Kidney (tissue), 14 donors: ENCODE measurements around the gene COMTD1. TPM values are rescaled to one million over a fixed set of nuclear protein-coding genes. Genes with fewer than 3 reads are reported as not detected.

Experiments used
- DNase-seq, 5 donors: peaks; one replicate each; pipeline ENCODE4 v3.0.0-alpha.2; 2013 to 2020
- FAIRE-seq: peaks from 2 replicates; lab custom pipeline; 2012; peaks lifted over from hg19 to GRCh38; lab: Jason Lieb, UNC
- H3K27ac ChIP-seq, 2 donors: one replicate each; pipeline ENCODE4 v1.7.0; 2013; ENCODE audit warnings: low read depth in 2 of 2, low read length in 2 of 2, inconsistent platforms in 1 of 2
- H3K27me3 ChIP-seq: one replicate; pipeline ENCODE4 v1.7.1; 2013; ENCODE audit warnings: low read length, inconsistent platforms; ENCODE audit not compliant: control insufficient read depth, insufficient read depth
- H3K36me3 ChIP-seq, 3 donors: one replicate each; pipeline versions ENCODE4 v1.7.0 to v1.7.1; 2013; ENCODE audit warnings: low read length in 3 of 3, control low read depth in 1 of 3, inconsistent platforms in 1 of 3; ENCODE audit not compliant: insufficient read depth in 3 of 3, control insufficient read depth in 2 of 3
- H3K4me1 ChIP-seq, 3 donors: one replicate each; pipeline versions ENCODE4 v1.7.0 to v1.7.1; 2013; ENCODE audit warnings: low read length in 3 of 3, inconsistent platforms in 1 of 3, low read depth in 1 of 3; ENCODE audit not compliant: control insufficient read depth in 2 of 3, insufficient read depth in 2 of 3
- H3K4me3 ChIP-seq, 3 donors: one replicate each; pipeline versions ENCODE4 v1.7.0 to v1.8.1; 2013; ENCODE audit warnings: low read length in 3 of 3, control low read depth in 1 of 3, inconsistent platforms in 1 of 3
- H3K9ac ChIP-seq, 3 donors: one replicate each; pipeline versions ENCODE4 v1.7.0 to v1.7.1; 2013; ENCODE audit warnings: low read length in 3 of 3, control low read depth in 1 of 3, inconsistent platforms in 1 of 3
- H3K9me3 ChIP-seq, 3 donors: one replicate each; pipeline versions ENCODE4 v1.7.0 to v1.7.1; 2013; ENCODE audit warnings: low read length in 3 of 3, control low read depth in 1 of 3, inconsistent platforms in 1 of 3; ENCODE audit not compliant: control insufficient read depth in 2 of 3, insufficient read depth in 1 of 3
- CTCF ChIP-seq: IDR thresholded peaks from 3 replicates; pipeline ENCODE4 v1.5.1; 2012; ENCODE audit warnings: mild to moderate bottlenecking, moderate library complexity, borderline replicate concordance; ENCODE audit not compliant: insufficient read depth; ENCODE audit errors: extremely low read depth
- intact Hi-C: fragments of 100-400 bp; cut with DNase I; formaldehyde crosslinking; loops from one replicate; pipeline ENCODE4 v1.11.1; 2022
- polyA plus RNA-seq: library from polyadenylated mRNA; stranded (reverse); fragments of 350-450 nt; fragmentation: Illumina TruSeq; extraction: RNeasy Lipid Tissue Mini Kit (QIAGEN cat#74804); gene quantifications from one replicate; pipeline ENCODE4 v1.2.3, GENCODE V29; 2014; ENCODE audit warnings: low read depth, low replicate concordance; ENCODE audit not compliant: insufficient read depth
- total RNA-seq: library from RNA; stranded (reverse); fragmentation: NEBNext Ultra II Directional; extraction: Animal tissue kit (Norgen Biotek cat#: 25700); gene quantifications from one replicate; pipeline ENCODE4 v1.2.1, GENCODE V29; 2021
- donor health status: control.
- donor health status: control.
- donor health status: control.
- donor health status: control.
- donor health status: control.
- donor health status: DM: yes; HTN: yes; CAD: no.
- donor health status: Normal renal cell carcinoma (clear cell type).

The COMTD1 gene
- total and polyA plus RNA-seq, 2 donors from 2014 or later: 26.6 to 65.3 TPM

- Histone ChIP-seq H3K27me3 (no peaks in the 10 kb centered on the region), H3K9ac (no peak overlapping the region), H3K4me1 (no peaks in the 10 kb centered on the region), H3K36me3 (no peaks in the 10 kb centered on the region), H3K4me3 (no peak overlapping the region), H3K9me3 (no peaks in the 10 kb centered on the region), H3K27ac (no peak overlapping the region)
- intact Hi-C loops: no loop called here
- DNase-seq (no peak), FAIRE-seq (no peak)
- TF ChIP-seq CTCF: no peak
Measured at GRCh38 chr10:75269605-75270004, 33.8 kb upstream of the COMTD1 start.

- intact Hi-C loops: no loop called here
- H3K36me3 ChIP-seq: no peaks in the 10 kb centered on the region
- no peaks in the 10 kb centered on the region for H3K27me3 ChIP-seq
- FAIRE-seq: no peak
- TF ChIP-seq CTCF: no peak
- H3K9me3 ChIP-seq: no peaks in the 10 kb centered on the region
- H3K9ac ChIP-seq: no peak overlapping the region
- H3K4me3 ChIP-seq: no peak overlapping the region
- no peak for DNase-seq
- peaks cover 0 to 1% (median 0%) of the 10 kb centered on the region in 3 donors for H3K4me1 ChIP-seq
- H3K27ac ChIP-seq: no peak overlapping the region
Measured at GRCh38 chr10:75266945-75267344, 31.2 kb upstream of the COMTD1 start.

GRCh38 chr10:75265856-75266255, 30.1 kb upstream of the COMTD1 start:
- FAIRE-seq: no peak
- intact Hi-C loops: no loop called here

More at GRCh38 chr10:75265856-75266255, 30.1 kb upstream of the COMTD1 start:
- no peaks in the 10 kb centered on the region for H3K36me3 ChIP-seq
- no peak overlapping the region for H3K4me3 ChIP-seq
- H3K27ac ChIP-seq: no peak overlapping the region
- H3K9ac ChIP-seq: no peak overlapping the region
- H3K27me3 ChIP-seq: no peaks in the 10 kb centered on the region
- TF ChIP-seq CTCF: no peak
- peak in 2 of 5 donors; percentile 15 to 42 for DNase-seq
- H3K4me1 ChIP-seq: peaks cover 0 to 4% (median 0%) of the 10 kb centered on the region in 3 donors
- peaks cover 0 to 5% (median 0%) of the 10 kb centered on the region in 3 donors for H3K9me3 ChIP-seq
